H9 (cell line): ENCODE data around the gene IL1RAPL2. TPM values are rescaled to one million over a fixed set of nuclear protein-coding genes. Genes with fewer than 3 reads are reported as not detected.

ENCODE experiments used
- DNase-seq: peaks from one replicate; pipeline ENCODE4 v3.0.0-alpha.2; 2017
- H2AFZ ChIP-seq: one replicate; pipeline ENCODE4 v1.6.1; 2013; ENCODE audit warnings: mild to moderate bottlenecking, low read length, control low read depth, moderate library complexity
- H2AK5ac ChIP-seq: 2 replicates; pipeline ENCODE4 v1.6.1; 2013; ENCODE audit warnings: low read length, control low read depth, mixed read lengths; ENCODE audit not compliant: insufficient read length
- H2BK120ac ChIP-seq: one replicate; pipeline ENCODE4 v1.6.1; 2013; ENCODE audit warnings: low read depth, mild to moderate bottlenecking, low read length, control low read depth, inconsistent platforms; ENCODE audit not compliant: poor library complexity, severe bottlenecking
- H2BK12ac ChIP-seq: 2 replicates; pipeline ENCODE4 v1.6.1; 2013; ENCODE audit warnings: low read length, control low read depth, mixed read lengths, low read depth; ENCODE audit not compliant: insufficient read length
- H2BK15ac ChIP-seq: 2 replicates; pipeline ENCODE4 v1.6.1; 2013; ENCODE audit warnings: low read depth, low read length, control low read depth
- H2BK20ac ChIP-seq: one replicate; pipeline ENCODE4 v1.6.1; 2013; ENCODE audit warnings: low read depth, mild to moderate bottlenecking, low read length, control low read depth, inconsistent platforms; ENCODE audit not compliant: poor library complexity, severe bottlenecking
- H2BK5ac ChIP-seq: 2 replicates; pipeline ENCODE4 v1.6.1; 2013; ENCODE audit warnings: low read length, control low read depth, mixed read lengths; ENCODE audit not compliant: insufficient read length
- H3K14ac ChIP-seq: 2 replicates; pipeline ENCODE4 v1.6.1; 2013; ENCODE audit warnings: low read length, control low read depth; ENCODE audit not compliant: insufficient read depth
- H3K18ac ChIP-seq: 2 replicates; pipeline ENCODE4 v1.6.1; 2013; ENCODE audit warnings: low read depth, mild to moderate bottlenecking, mixed read lengths, low read length, control low read depth; ENCODE audit not compliant: insufficient read length
- H3K23ac ChIP-seq: 2 replicates; pipeline ENCODE4 v1.6.1; 2013; ENCODE audit warnings: low read length, control low read depth, mixed read lengths, low read depth; ENCODE audit not compliant: insufficient read length
- H3K23me2 ChIP-seq: 2 replicates; pipeline ENCODE4 v1.6.1; 2013; ENCODE audit warnings: low read depth, mild to moderate bottlenecking, mixed read lengths, low read length, control low read depth; ENCODE audit not compliant: insufficient read length, poor library complexity, severe bottlenecking
- H3K27ac ChIP-seq: 2 replicates; pipeline ENCODE4 v1.5.1; 2013; ENCODE audit warnings: low read length, control low read depth, mixed read lengths, low read depth; ENCODE audit not compliant: insufficient read length
- H3K27me3 ChIP-seq: 2 replicates; pipeline ENCODE4 v1.6.1; 2013; ENCODE audit warnings: low read length, control low read depth, inconsistent platforms; ENCODE audit not compliant: insufficient read depth
- H3K4ac ChIP-seq: 2 replicates; pipeline ENCODE4 v1.6.1; 2013; ENCODE audit warnings: low read depth, mild to moderate bottlenecking, control low read depth, inconsistent platforms, low read length, moderate library complexity
- H3K4me1 ChIP-seq: 2 replicates; pipeline ENCODE4 v1.6.1; 2013; ENCODE audit warnings: low read length, control low read depth, inconsistent platforms; ENCODE audit not compliant: insufficient read depth
- H3K4me2 ChIP-seq: 2 replicates; pipeline ENCODE4 v1.6.1; 2013; ENCODE audit warnings: low read length, control low read depth, mixed read lengths; ENCODE audit not compliant: insufficient read length, insufficient read depth
- H3K56ac ChIP-seq: 2 replicates; pipeline ENCODE4 v1.6.1; 2013; ENCODE audit warnings: low read depth, mild to moderate bottlenecking, mixed read lengths, low read length, control low read depth; ENCODE audit not compliant: insufficient read length
- H3K79me1 ChIP-seq: 2 replicates; pipeline ENCODE4 v1.6.1; 2013; ENCODE audit warnings: low read depth, mild to moderate bottlenecking, moderate library complexity, low read length, control low read depth, inconsistent platforms; ENCODE audit not compliant: insufficient read depth, poor library complexity, severe bottlenecking
- H3K79me2 ChIP-seq: 2 replicates; pipeline ENCODE4 v1.6.1; 2013; ENCODE audit warnings: low read length, control low read depth, inconsistent platforms; ENCODE audit not compliant: insufficient read depth
- H3K9ac ChIP-seq: 2 replicates; pipeline ENCODE4 v1.6.1; 2013; ENCODE audit warnings: low read length, control low read depth, mixed read lengths; ENCODE audit not compliant: insufficient read length; ENCODE audit errors: extremely low read depth
- H3K9me3 ChIP-seq: one replicate; pipeline ENCODE4 v1.6.1; 2013; ENCODE audit warnings: low read depth, low read length, inconsistent platforms; ENCODE audit not compliant: control insufficient read depth
- H3T11ph ChIP-seq: one replicate; pipeline ENCODE4 v1.6.1; 2013; ENCODE audit warnings: mild to moderate bottlenecking, low read length, control low read depth, inconsistent platforms
- H4K20me1 ChIP-seq: one replicate; pipeline ENCODE4 v1.6.1; 2013; ENCODE audit not compliant: control insufficient read depth, insufficient read length, insufficient read depth
- H4K5ac ChIP-seq: 2 replicates; pipeline ENCODE4 v1.6.1; 2013; ENCODE audit warnings: low read depth, mild to moderate bottlenecking, mixed read lengths, low read length, control low read depth; ENCODE audit not compliant: insufficient read length
- H4K8ac ChIP-seq: replicated peaks from 2 replicates; pipeline ENCODE4 v1.6.1; 2013; ENCODE audit warnings: low read length, control low read depth, mixed read lengths, low read depth; ENCODE audit not compliant: insufficient read length
- H4K91ac ChIP-seq: 2 replicates; pipeline ENCODE4 v1.6.1; 2013; ENCODE audit warnings: low read depth, mild to moderate bottlenecking, moderate library complexity, mixed read lengths, low read length, control low read depth; ENCODE audit not compliant: insufficient read length
- H3K27ac Mint-ChIP-seq, 3 experiments: 2 replicates in 2 of 3; 3 replicates in 1 of 3; pipeline ENCODE4 v1.8.0; 2020 to 2021; ENCODE audit warnings: mixed read lengths in 3 of 3, mild to moderate bottlenecking in 1 of 3, moderate library complexity in 1 of 3
- H3K27me3 Mint-ChIP-seq: 2 replicates; pipeline ENCODE4 v1.8.0; 2021; ENCODE audit warnings: low read depth, mild to moderate bottlenecking, moderate library complexity, mixed read lengths
- H3K36me3 Mint-ChIP-seq, 3 experiments: 2 replicates in 2 of 3; 3 replicates in 1 of 3; pipeline ENCODE4 v1.8.0; 2020 to 2021; ENCODE audit warnings: low read depth in 3 of 3, mixed read lengths in 3 of 3; ENCODE audit not compliant: insufficient read depth in 1 of 3
- H3K4me1 Mint-ChIP-seq, 2 experiments: 2 replicates each; pipeline ENCODE4 v1.8.0; 2020; ENCODE audit warnings: mixed read lengths in 2 of 2
- H3K4me3 Mint-ChIP-seq, 2 experiments: 2 replicates in 1 of 2; 3 replicates in 1 of 2; pipeline ENCODE4 v1.8.0; 2020 to 2021; ENCODE audit warnings: mild to moderate bottlenecking in 2 of 2, mixed read lengths in 2 of 2, moderate library complexity in 1 of 2
- H3K9me3 Mint-ChIP-seq, 2 experiments: 2 replicates in 1 of 2; 3 replicates in 1 of 2; pipeline ENCODE4 v1.8.0; 2020; ENCODE audit warnings: mild to moderate bottlenecking in 2 of 2, mixed read lengths in 2 of 2, moderate library complexity in 1 of 2
- CTCF ChIP-seq: fragments of 200-600 bp; sonication (generic); conservative IDR thresholded peaks from 3 replicates; pipeline ENCODE4 v1.8.0; 2021; ENCODE audit warnings: antibody characterized with exemption, mild to moderate bottlenecking
- WGBS: extraction: QIAGEN DNeasy Blood & Tissue Kit; methylation state at CpG from one replicate; pipeline ENCODE4 v1.1.7; 2013; ENCODE audit warnings: missing lambda C conversion rate, low lambda C conversion rate, mixed read lengths; ENCODE audit not compliant: insufficient read length; ENCODE audit errors: extremely low coverage; 5-methylcytosine and 5-hydroxymethylcytosine counted together
- total RNA-seq: library from RNA; stranded (reverse); gene quantifications from 2 replicates; pipeline ENCODE4 v1.2.1, GENCODE V29; 2021

The IL1RAPL2 gene
- total RNA-seq, 1 experiment from 2014 or later: not detected

GRCh38 chrX:105609530-105609929 is 1043.5 kb downstream of the IL1RAPL2 start:
- H3K27ac ChIP-seq: no peak overlapping the region
- Mint-ChIP-seq H3K27me3 (no peaks in the 10 kb centered on the region), H3K36me3 (no peaks in the 10 kb centered on the region; a peak in 1 of 7 replicates), H3K4me1 (no peaks in the 10 kb centered on the region), H3K27ac (no peak overlapping the region), H3K4me3 (no peak overlapping the region), H3K9me3 (peaks cover 0 to 39% of the 10 kb centered on the region in 2 experiments; a peak in 2 of 5 replicates)
- H3K4ac ChIP-seq: no peak overlapping the region
- no peak overlapping the region for H3K9ac ChIP-seq
- H3T11ph ChIP-seq: no peak overlapping the region
- H3K23me2 ChIP-seq: no peaks in the 10 kb centered on the region
- no peak overlapping the region for H3K14ac ChIP-seq
- no peak for DNase-seq
- H4K5ac ChIP-seq: no peak overlapping the region
- no peak overlapping the region for H2BK120ac ChIP-seq
- H3K18ac ChIP-seq: no peak overlapping the region
- H3K79me2 ChIP-seq: no peaks in the 10 kb centered on the region
- H2BK12ac ChIP-seq: no peak overlapping the region
- no peaks in the 10 kb centered on the region for H3K27me3 ChIP-seq
- H3K23ac ChIP-seq: no peak overlapping the region
- no peak overlapping the region for H4K91ac ChIP-seq
- H2BK5ac ChIP-seq: no peak overlapping the region
- H3K79me1 ChIP-seq: no peaks in the 10 kb centered on the region
- H3K4me1 ChIP-seq: no peaks in the 10 kb centered on the region
- peaks cover 8% of the 10 kb centered on the region for H3K9me3 ChIP-seq
- H2BK20ac ChIP-seq: no peak overlapping the region
- no peaks in the 10 kb centered on the region for H4K20me1 ChIP-seq
- no peak overlapping the region for H2AFZ ChIP-seq
- no peak overlapping the region for H3K56ac ChIP-seq
- no peak overlapping the region for H2BK15ac ChIP-seq
- no CpG with 5 or more reads among the region's 3 CpGs for WGBS
- no peak overlapping the region for H2AK5ac ChIP-seq
- H3K4me2 ChIP-seq: no peak overlapping the region
- TF ChIP-seq CTCF: no peak
- H4K8ac ChIP-seq: no peak overlapping the region
